Activated T-cell treated with anti-CD3 and anti-CD28 coated beads for 1 hour (primary cell): ENCODE data around the gene EFNA2.
A peak's percentile ranks its signal among the peaks of the same experiment; 100 is the strongest.
"Not testable (repeated sequence)": the region's sequence is repeated elsewhere in the genome, so short reads cannot be mapped to it uniquely, and the experiment has no call there.

Experiments used
- DNase-seq: peaks from one replicate; pipeline ENCODE4 v3.0.0-alpha.2; 2020; ENCODE audit warnings: low read depth

EFNA2 gene

DNA sequence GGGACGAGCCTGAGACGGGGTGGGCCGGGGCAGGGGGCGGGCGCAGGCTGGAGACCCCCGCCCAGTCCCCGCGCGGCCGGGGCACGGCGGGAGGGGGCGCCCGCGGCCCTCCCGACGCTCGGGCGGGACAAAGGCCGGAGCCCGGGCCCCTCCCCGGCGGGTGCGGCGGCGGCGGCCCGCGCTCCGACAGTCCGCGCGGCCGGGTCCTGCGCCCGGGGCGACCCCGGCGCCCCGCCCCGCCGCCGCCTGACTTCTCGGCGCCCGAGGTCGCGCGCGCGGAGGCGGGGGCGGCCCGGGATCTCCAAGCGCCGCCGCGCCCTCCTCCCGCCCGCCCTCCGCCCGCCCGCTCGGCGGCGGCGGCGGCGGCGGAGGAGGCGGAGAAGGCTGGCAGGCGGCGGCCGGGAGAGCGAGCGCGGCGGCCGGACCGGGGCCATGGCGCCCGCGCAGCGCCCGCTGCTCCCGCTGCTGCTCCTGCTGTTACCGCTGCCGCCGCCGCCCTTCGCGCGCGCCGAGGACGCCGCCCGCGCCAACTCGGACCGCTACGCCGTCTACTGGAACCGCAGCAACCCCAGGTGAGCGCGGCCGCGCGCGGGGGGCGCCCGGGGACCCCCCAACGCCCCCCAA is at the start of gene EFNA2:
EFNA2 (plus strand) TSS at position 137 of the 624 bp plus-strand sequence; CDS start at position 433, 296 bp downstream.
- DNase-seq = no peak

DNA sequence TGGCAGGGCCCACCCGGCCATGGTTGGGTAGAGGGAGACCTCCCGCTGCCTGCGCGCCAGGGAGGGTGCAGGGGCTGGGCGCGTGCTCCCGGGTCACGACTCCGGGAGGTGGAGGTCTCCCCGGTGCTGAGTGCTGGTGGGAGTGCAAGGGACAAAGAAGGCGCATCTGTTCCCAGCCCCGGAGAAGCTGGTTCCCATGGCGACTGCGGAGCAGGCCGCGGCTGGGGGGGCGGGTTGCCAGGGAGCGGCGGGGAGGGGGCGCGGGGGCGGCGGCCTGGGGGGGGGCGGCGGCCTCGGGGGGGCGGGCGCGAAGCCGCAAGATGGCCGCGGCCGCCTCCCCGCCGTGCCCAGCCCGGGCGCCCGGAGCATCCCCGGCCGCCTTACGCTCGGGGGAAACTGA is 49.1 kb upstream of the EFNA2 start:
- no peak for DNase-seq

DNA sequence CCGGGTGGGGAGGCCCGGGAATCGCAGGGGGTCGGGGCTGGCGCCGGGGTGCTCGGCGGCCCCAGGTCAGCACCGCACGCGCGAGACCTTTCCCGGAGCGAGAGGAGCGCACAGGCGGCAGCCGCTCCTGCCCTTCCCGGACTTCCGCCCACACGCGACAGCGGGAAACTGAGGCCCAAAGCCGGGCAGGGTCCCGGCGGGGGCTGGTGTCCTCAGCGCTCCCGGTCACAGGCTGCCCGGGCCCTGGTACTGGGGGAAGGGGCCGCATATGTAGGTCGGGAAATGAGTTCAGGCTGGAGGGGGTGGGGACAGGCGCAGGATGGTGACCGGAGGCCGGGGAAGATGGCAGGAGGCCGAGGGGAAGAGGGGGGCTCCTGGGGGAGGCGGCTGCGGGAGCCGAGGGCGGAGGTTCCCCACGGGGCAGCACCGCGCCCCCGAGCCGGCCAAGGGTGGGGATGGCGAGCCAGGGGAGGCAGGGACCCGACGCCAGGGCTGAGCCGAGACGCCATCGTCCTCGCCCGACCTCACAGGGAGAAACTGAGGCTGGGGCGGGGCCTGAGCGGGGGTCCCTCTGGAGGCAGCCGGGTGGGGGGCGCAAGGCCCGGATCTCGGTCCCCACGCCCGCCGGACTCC is 48.5 kb upstream of the EFNA2 start:
- DNase-seq = no peak

DNA sequence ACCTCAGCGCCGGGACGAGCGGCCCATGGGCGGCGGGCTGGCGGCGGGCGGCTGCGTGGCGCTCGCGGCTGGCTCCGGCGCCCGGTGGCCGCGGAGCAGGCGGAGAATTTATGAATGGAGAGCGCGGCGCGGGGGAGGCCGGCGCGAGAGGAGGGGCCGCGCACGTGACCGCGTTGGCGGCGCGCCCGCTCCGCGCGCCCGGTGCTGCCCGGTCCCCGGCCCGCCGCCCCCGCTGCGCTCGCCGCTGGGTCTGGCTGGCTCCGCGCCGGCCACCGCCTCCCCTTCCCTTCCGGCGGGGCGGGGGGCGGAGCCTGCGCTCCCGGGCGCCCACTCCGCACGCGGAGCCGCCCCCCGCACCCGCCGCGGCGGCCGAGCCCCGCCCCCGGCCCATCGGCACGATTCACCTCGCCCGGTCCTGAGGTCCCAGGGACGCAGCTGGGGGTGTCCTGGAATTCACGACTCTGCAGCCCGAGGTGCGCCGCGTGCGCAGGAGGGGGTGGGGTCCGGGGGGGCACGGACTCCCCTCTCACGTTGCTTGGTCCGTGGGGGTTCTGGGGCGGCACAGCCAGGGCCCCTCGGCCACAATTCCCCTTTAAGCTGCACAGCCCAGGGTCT is 47.8 kb upstream of the EFNA2 start, which contains the start of gene CBARP:
CBARP (minus strand) TSS at position 252 of the 615 bp plus-strand sequence. CDS start 1,905 bp downstream, outside the sequence.
- DNase-seq = no peak

DNA sequence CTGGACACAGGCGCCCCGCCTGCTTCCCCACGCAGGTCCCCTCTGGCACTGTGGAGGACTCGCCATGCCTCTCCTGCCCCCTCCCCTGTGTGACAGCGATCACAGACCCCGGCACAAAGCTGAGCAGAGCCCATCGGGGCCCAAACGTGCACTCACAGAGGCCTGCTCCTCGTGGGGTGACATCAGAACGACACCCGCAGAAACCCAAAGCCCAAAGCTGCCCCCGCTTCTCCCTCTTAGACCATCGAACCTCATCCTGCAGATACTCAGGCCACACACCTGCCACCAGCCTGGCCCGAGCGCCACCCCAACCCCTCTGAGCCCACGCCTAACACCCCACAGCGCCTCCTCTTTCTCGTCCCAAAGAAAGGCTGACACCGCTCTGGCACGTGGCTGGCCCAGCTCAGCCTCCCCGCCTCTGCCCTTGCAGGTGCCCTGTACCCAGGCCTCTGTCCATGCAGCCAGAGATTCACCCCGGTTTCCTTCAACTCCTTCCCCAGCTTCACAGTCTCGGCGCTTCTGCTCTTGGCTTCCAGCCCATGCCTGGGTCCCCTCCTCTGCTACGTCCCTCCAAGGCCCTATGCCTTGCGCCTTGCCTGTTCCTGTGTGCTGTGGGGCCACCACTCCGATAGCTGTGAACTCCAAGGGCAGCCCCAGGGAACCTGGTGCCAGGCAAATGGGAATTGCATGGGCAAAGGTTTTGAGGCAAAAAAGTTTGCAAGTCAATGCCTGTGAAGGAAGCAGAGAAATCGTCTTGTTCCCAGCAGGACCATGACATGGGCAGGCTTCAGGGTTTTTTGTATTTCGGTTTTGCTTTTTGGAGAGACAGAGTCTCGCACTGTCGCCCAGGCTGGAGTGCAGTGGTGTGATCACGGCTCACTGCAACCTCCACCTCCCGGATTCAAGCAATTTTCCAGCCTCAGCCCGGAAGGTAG is 47.0 kb upstream of the EFNA2 start:
- no peak for DNase-seq

DNA sequence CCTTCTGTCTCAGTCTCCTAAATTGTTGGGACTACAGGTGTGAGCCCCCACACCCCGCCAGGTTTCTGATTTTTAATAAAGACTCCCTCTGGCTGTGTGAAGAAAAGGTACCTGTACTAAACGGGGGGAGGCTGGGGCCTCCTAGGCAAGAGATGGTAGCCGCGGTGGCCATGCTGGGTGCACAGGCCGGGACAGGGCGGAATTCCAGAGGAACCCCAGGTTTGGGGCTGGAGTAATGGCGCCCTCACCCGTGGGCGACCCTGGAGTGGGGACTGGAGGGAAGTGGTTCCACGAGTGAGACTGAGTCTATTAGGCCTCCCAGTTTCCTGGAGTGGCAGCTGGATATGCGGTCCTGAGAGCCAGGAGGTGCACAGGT is 46.3 kb upstream of the EFNA2 start:
- DNase-seq = no peak

DNA sequence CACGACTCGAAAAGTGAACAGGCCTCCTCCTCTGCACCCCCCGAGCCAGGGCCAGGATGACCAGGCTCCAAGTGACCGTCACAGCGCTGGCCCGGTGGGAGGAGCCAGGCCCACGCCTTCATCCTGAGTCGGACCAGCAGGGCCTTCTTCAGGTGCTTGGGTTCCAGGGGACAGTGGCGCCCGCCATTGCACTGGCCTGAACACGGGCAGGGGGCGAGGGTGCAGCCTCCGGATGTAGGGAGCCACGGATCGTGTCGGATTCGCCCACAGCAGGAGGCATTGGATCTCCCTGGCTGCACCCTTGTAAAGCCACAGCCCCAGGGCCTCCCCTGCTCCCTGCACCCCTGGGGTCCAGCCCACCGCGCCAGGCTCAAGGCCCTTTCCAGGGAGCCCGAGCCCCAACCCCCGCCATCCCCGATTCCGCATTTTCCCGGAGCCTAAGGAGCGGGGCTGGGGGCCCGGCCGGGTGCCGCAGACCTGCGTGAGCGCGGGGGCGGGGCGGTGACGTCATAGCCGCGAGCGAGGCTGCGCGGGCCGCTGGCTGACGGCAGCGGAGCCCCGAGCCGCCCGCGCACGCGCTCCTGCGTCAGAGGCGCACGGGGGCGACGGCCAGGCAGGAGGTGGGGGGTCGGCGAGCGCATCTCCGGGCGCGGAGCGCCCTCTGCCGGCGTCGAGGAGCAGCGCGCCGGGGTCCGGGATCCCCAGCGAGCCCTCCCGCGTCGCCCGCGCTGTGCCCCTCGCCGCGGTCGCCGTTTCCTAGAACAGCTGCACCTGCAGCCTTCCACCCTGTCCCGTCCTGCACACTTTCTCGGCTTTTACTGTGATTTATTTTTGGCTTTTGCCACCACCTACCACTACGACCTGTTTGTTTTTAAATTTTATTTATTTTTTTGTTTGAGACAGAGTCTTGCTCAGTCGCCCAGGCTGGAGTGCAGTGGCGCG is 45.6 kb upstream of the EFNA2 start:
- DNase-seq = peak; percentile 81

DNA sequence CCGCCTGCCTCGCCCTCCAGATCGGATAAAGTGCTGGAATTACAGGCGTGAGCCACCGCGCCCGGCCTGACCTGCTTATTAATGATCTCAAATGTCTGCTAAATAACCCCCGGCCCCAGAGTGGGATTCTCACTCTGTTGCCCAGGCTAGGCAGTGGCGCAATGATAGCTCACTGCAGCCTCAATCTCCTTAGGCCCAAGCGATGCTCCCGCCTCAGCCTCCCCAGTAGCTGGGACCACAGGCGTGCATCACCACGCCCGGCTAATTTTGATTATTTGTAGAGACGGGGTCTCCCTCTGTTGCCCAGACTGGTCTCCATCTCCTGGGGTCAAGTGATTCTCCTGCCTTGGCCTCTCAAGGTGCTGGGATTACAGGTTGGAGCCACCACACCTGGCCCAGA is 44.7 kb upstream of the EFNA2 start:
- no peak for DNase-seq

DNA sequence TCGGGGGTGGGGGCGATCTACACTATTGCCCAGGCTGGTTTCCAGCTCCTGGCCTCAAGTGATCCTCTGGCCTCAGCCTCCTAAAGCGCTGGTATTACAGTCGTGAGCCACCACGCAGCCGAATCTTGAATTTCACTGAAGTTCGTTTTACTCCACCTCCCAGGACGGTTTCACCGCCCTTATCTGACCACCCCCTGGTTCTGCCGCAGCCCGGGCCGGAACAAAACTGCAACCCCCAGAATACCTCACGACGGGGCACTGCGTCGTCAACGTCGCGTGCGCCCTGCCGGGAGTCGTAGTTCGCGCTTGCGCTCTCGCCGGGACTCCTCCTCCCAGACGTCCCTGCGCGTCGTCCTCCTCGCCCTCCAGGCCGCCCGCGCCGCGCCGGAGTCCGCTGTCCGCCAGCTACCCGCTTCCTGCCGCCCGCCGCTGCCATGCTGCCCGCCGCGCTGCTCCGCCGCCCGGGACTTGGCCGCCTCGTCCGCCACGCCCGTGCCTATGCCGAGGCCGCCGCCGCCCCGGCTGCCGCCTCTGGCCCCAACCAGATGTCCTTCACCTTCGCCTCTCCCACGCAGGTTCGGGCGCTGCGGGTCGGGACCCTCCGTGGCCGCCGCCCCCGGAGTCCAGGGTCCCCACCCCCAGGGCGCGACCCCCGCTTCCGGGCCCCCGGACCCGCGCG is 44.1 kb upstream of the EFNA2 start, which contains the start of gene ATP5F1D:
ATP5F1D (plus strand) TSS at position 335 of the 679 bp plus-strand sequence; CDS start at position 435, 100 bp downstream.
- DNase-seq = peak; percentile 86

DNA sequence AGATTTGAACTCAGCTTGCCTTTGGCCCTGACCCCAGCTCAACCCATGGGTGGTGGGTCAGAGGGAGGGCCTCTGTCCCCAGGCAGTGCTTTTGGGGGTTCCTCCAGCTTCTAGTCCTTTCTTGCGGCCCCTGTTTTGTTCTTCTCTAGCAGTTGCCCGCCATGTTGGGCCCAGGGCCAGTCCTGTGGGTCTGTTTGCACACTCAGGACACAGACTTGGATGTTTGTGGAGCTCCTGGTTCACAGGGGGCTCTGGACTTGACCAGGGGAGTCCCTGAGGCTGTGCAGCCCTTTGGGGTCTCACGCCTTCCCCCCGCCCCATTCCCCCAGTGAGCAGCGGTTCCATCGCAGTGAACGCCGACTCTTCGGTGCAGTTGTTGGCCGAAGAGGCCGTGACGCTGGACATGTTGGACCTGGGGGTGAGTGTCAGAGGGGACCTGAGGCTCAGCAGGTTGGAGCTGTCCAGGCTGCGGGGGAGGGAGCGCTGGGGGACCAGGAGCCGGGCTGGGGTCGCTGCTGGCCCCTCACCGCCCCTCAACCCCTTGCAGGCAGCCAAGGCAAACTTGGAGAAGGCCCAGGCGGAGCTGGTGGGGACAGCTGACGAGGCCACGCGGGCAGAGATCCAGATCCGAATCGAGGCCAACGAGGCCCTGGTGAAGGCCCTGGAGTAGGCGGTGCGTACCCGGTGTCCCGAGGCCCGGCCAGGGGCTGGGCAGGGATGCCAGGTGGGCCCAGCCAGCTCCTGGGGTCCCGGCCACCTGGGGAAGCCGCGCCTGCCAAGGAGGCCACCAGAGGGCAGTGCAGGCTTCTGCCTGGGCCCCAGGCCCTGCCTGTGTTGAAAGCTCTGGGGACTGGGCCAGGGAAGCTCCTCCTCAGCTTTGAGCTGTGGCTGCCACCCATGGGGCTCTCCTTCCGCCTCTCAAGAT is 41.6 kb upstream of the EFNA2 start:
- DNase-seq = peak; percentile 86

DNA sequence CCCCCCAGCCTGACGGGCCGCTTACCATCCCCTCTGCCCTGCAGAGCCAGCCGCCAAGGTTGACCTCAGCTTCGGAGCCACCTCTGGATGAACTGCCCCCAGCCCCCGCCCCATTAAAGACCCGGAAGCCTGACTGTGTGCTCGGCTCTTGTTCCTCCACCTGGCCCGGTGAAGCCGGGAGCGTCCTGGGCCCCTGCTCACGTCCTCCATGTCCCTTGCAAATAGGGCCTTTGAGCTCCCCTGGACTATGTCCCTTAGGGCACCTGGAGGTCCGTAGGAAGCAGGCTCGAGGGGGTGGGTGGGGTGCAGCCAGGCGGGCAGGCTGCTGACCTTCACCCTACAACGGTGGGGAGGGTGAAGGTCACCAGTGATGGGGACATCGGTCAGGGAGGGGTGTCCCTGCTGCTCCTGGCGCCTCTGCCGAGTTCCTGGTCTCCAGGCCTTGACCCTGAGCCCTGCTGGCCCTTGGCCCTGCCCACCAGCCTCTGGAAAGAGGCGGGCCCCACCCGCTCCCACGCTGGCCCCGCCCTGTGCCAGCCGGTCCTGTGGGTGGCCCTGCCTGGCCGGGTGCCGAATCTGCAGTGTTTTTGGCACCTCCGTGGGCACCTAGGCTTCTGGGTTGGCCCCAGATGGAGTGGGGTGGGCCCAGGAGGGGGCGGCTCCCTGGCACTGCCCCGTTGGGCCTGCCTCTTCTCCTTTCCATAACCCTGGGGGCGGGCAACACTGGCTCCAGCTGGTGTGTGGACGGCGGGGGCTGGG is 40.8 kb upstream of the EFNA2 start:
- no peak for DNase-seq

DNA sequence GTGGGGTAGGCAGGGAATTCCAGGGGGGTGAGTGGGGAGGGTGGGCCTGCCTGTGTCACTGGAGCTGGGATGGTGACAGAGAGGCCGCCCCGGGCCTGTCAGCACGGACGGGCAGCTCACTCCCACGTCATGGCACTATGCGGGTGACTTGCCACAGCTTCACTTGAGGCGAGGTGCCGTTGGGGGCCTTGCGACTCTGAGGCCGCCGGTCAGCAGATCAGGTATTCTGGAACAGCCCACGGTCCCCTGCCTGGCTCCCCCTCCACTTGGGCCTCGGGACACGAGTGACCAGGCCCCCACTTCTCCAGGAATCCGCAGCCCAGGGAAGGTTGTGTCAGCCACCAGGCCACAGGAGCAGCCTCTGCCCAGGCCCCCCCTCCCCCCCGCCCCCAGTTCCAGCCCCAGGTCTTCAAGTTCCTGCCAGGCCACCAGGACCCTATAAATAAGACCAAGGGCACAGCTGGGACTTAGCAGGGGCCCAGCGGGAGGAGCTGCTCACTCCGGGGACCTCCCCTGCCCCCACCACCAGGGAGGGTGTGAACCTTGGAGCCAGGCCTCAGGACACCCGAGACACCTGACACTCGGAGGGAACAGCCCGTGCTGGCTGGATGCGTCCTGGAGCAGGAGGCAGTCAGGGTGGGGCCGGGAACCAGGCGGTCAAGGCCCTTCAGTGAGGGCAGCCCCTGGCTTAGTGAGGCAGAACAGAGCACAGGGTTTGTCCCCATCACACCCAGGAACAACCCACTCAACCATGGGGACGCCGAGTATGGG is 40.0 kb upstream of the EFNA2 start:
- DNase-seq = no peak

DNA sequence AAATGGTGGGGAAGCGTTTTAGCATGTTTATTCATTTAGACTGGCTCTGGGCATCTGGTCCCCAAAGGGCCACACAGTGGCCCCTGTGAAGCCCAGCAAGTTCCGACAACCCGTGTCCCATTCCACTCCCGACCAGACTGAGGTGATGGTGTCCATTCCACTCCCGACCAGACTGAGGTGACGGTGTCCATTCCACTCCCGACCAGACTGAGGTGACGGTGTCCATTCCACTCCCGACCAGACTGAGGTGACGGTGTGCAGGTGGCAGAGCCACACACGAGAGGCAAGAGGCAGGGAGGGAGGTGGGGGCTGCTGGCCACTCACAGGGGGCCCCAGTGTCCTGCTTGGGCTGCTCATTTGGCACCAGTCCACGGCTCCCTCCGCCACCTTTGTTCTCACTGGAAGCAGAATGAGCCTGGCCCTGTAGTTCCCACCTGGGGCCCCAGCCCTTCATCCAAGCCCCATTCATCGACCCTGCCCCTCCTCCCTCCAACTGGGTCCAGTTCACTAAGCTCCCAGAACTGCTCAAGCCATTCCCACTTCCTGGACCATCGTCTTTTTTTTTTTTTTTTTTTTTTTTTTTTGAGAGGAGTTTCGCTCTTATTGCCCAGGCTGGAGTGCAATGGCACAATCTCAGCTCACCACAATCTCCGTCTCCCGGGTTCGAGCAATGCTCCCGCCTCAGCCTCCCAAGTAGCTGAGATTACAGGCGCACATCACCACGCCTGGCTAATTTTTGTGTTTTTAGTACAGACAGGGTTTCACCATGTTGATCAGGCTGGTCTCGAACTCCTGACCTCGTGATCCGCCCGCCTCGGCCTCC is 39.2 kb upstream of the EFNA2 start:
- not testable (repeated sequence) for DNase-seq

DNA sequence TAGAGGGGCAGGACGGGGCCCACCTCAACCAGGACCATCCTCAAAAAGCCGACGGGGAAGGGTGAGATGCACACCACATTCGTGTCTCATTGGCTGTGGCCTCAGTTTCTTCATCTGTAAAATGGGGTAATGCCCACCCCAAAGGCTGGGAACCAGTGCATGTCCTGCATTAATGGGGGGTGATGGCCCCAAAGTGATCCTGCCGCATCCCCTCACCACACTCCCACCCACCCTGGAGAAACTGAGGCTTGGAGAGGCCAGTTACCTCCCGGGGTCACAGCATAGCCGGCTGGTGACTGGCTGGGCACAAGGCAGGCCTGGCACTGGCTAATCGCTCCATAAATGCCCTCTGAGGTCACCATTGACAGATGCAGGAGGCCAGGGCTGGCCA is 37.9 kb upstream of the EFNA2 start:
- no peak for DNase-seq

DNA sequence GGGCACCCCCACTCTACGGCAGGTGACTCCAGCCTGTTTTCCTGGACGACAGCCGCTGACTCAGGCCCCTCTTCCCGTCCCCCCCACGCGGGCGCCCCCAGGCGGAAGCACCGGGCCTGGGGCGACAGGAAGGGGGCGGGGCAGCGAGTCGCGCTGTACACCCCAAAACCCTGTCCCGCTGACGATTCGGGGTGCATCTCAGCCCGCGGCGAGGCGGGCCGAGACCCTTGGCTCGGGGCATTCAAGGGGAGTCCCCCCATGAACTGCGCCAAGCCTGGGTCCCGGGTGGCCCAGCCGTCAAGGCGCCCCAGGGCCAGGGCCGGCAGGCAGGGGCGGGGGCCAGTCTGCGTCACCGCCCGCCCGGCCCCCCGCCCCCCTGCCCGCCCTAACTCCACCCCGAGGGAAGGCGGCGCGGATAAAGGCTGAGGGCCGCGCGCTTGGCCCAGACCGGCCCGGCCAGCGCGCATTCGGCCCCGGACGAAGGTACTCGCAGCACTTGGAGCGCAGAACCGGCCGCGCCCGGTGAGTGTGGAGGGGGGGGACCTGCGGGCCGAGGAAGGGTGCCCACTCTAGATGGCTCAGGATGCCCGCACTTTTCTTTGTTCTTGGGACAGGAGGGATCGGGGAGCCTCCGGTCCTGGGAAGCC is 37.4 kb upstream of the EFNA2 start, which contains the start of gene MIDN:
MIDN (plus strand) TSS at position 445 of the 647 bp plus-strand sequence. CDS start 1,714 bp downstream, outside the sequence.
- DNase-seq = peak; percentile 59

DNA sequence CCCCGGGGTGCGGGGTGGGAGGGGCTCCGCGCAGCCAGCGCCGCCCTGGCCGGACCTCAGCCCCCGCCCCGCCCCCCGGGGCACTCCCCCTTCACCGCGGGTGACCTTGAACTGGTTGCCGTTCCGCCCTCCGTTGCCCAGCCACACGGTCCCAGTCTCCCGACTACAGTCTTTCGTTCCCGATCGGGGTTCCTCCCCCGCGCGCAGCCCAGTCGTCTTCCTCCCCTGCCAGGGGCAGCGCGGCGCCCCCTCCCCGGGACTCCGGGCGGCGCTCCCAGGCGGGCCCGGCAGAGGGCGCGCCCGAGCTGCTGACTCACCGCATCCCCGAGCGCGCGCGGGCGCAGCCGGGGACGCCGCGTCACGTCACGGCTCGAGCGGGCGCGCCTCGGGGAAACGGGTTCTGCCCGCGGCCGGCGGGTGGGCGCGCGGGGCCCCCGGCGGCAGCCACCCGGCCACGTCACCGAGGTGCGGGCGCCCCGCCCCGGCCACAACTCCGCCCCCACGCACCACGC is 36.8 kb upstream of the EFNA2 start:
- DNase-seq = peak; percentile 81
